Keratinocyte (primary cell): ENCODE measurements around the gene AKT1S1. TPM values are rescaled to one million over a fixed set of nuclear protein-coding genes. Genes with fewer than 3 reads are reported as not detected.

Source experiments
- DNase-seq: peaks from one replicate; pipeline ENCODE4 v3.0.0-alpha.2; 2011; ENCODE audit warnings: low read depth, missing footprints, low spot score
- FAIRE-seq: peaks from 2 replicates; lab custom pipeline; 2011; peaks lifted over from hg19 to GRCh38; lab: Jason Lieb, UNC
- H2AFZ ChIP-seq: 2 replicates; pipeline ENCODE4 v1.6.0; 2012; ENCODE audit warnings: low read length, control low read depth, inconsistent platforms; ENCODE audit not compliant: control insufficient read depth
- H3K27ac ChIP-seq: 2 replicates; pipeline ENCODE4 v1.5.1; 2011; ENCODE audit warnings: low read length; ENCODE audit not compliant: control insufficient read depth, insufficient read depth
- H3K27me3 ChIP-seq: 3 replicates; pipeline ENCODE4 v1.6.0; 2011; ENCODE audit warnings: low read length; ENCODE audit not compliant: control insufficient read depth, insufficient read depth; ENCODE audit errors: extremely low read depth
- H3K36me3 ChIP-seq, 2 experiments: 2 replicates in 1 of 2; 3 replicates in 1 of 2; pipeline ENCODE4 v1.5.1; 2011; ENCODE audit warnings: low read length in 2 of 2, mild to moderate bottlenecking in 1 of 2; ENCODE audit not compliant: control insufficient read depth in 2 of 2, insufficient read depth in 2 of 2; ENCODE audit errors: extremely low read depth in 1 of 2
- H3K4me1 ChIP-seq: 3 replicates; pipeline ENCODE4 v1.5.1; 2011; ENCODE audit warnings: low read length; ENCODE audit not compliant: control insufficient read depth, insufficient read depth; ENCODE audit errors: extremely low read depth
- H3K4me2 ChIP-seq: 3 replicates; pipeline ENCODE4 v1.6.0; 2011; ENCODE audit warnings: low read depth, low read length; ENCODE audit not compliant: control insufficient read depth, insufficient read depth; ENCODE audit errors: extremely low read depth
- H3K4me3 ChIP-seq, 3 experiments: fragments of 200-600 bp in 1 of 3; sonication (generic) in 1 of 3; 2 replicates in 2 of 3; 3 replicates in 1 of 3; pipeline ENCODE4 v1.5.1; 2011 to 2016; ENCODE audit warnings: low read length in 3 of 3, mild to moderate bottlenecking in 3 of 3, control low read depth in 2 of 3, inconsistent platforms in 1 of 3, low read depth in 1 of 3, mixed read lengths in 1 of 3, mixed run types in 1 of 3, moderate library complexity in 1 of 3; ENCODE audit not compliant: control insufficient read depth in 2 of 3, insufficient read depth in 2 of 3; ENCODE audit errors: extremely low read depth in 1 of 3
- H3K79me2 ChIP-seq: 2 replicates; pipeline ENCODE4 v1.6.0; 2012; ENCODE audit warnings: low read length; ENCODE audit not compliant: control insufficient read depth, insufficient read depth
- H3K9ac ChIP-seq: 3 replicates; pipeline ENCODE4 v1.6.0; 2011; ENCODE audit warnings: low read length; ENCODE audit not compliant: control insufficient read depth, insufficient read depth; ENCODE audit errors: extremely low read depth
- H3K9me1 ChIP-seq: 3 replicates; pipeline ENCODE4 v1.6.0; 2011; ENCODE audit warnings: low read length; ENCODE audit not compliant: control insufficient read depth, insufficient read depth; ENCODE audit errors: extremely low read depth
- H3K9me3 ChIP-seq: 2 replicates; pipeline ENCODE4 v1.5.1; 2012; ENCODE audit warnings: low read depth, low read length; ENCODE audit not compliant: control insufficient read depth
- H4K20me1 ChIP-seq: 3 replicates; pipeline ENCODE4 v1.6.0; 2011; ENCODE audit warnings: low read length; ENCODE audit not compliant: control insufficient read depth, insufficient read depth; ENCODE audit errors: extremely low read depth
- CTCF ChIP-seq, 3 experiments: IDR thresholded peaks in 1 of 3; conservative IDR thresholded peaks in 1 of 3; optimal IDR thresholded peaks in 1 of 3; 2 replicates in 2 of 3; 3 replicates in 1 of 3; pipeline versions ENCODE3 to v1.5.1; 2011; ENCODE audit warnings: low read length in 3 of 3, mild to moderate bottlenecking in 3 of 3, moderate library complexity in 2 of 3, control low read depth in 1 of 3, inconsistent platforms in 1 of 3; ENCODE audit not compliant: insufficient read depth in 2 of 3; ENCODE audit errors: extremely low read depth in 1 of 3
- EZH2 ChIP-seq: IDR thresholded peaks from one replicate; pipeline ENCODE4 v1.6.1; 2012; ENCODE audit warnings: inconsistent platforms, mild to moderate bottlenecking, low read length, moderate library complexity
- dilution Hi-C: fragments of 300-500 bp; cut with MboI; formaldehyde crosslinking; loops from one replicate; pipeline ENCODE4 v1.7.0; 2020; ENCODE audit warnings: low sequenced_read_pairs; ENCODE audit not compliant: extremely low pct_ligation_motif_present
- polyA plus RNA-seq, 5 experiments: library from polyadenylated mRNA; depleted of rRNA in 3 of 5; stranded (reverse) in 3 of 5; stranded (forward) in 1 of 5; unstranded in 1 of 5; fragments of >200 nt; gene quantifications; 1 replicate in 1 of 5; 2 replicates in 3 of 5; 3 replicates in 1 of 5; pipeline versions ENCODE4 v1.2.1 to v1.2.3, GENCODE V29; 2011 to 2012; ENCODE audit warnings: missing spikeins in 2 of 5, low read depth in 1 of 5, low replicate concordance in 1 of 5

The AKT1S1 gene
- polyA plus RNA-seq, 1 donor (not counting 4 experiments of a cell fraction or from before 2014, with no cell fraction given), result 27.2 TPM

DNA sequence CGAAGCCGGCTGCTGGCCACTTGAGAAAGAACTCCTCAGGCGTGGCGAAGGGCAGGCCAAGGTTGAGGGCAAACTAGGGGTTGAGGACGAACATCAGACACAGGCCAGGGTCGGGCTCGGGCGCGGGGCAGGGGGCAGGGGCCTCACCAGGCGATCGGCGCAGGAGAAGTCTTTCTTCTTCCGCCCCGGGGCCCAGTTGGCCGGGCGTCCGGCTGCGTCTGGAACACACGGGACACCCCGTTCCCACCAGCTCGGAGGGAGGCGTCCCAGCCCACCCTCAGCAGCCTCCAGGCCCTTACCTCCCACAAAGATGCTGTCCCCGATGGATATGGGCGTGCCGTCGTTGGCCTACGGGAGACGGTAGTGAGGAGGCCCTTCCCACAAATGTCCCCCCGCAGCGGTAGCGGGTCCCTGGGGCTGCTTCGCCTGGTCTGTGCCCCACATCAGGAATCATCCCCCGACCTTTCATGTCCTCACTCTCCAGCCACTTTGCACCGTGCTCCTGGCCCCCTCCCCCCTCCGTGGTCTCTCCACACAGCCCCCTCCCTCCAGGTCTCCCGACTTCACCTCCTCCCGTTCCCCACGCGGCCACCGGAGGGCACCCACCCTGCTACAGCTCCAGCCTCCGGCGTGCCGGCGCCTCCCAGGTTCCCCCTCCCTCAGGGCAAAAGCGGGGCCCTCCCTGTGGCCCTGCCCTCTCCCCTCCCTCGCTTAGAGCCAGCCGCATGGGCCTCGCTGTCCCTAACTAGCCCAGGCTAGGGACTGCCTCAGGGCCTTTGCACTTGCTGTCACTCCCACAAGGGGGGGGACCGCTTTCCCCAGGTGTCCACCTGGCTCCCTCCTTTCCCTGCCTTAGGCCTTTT lies 14.5 kb downstream of the AKT1S1 start:
- no peaks in the 10 kb centered on the region for H3K27me3 ChIP-seq
- DNase-seq (no peak), FAIRE-seq (no peak)
- peaks cover 23% of the 10 kb centered on the region for H3K4me1 ChIP-seq
- H3K9ac ChIP-seq, result no peak overlapping the region
- dilution Hi-C loops, result no loop called here
- peaks cover 21 to 50% of the 10 kb centered on the region in 2 experiments for H3K36me3 ChIP-seq
- no peak for TF ChIP-seq EZH2
- TF ChIP-seq CTCF (optimal IDR thresholded peaks at IDR 0.05 in 1 of 3, IDR thresholded peaks at IDR 0.05 in 1 of 3, conservative IDR thresholded peaks at IDR 0.05 in 1 of 3; ENCODE audit: extremely low read depth in 1 of 3, insufficient read depth in 2 of 3, low read length in 3 of 3), result peak in 2 of 3 experiments; percentile 11 to 41
- H4K20me1 ChIP-seq, result peaks cover 11% of the 10 kb centered on the region
- no peak overlapping the region for H3K27ac ChIP-seq
- H3K4me3 ChIP-seq, result no peak overlapping the region
- H3K79me2 ChIP-seq, result peaks cover 37% of the 10 kb centered on the region
- H3K9me3 ChIP-seq, result no peaks in the 10 kb centered on the region
- H3K4me2 ChIP-seq, result no peak overlapping the region
- no peaks in the 10 kb centered on the region for H3K9me1 ChIP-seq
- no peak overlapping the region for H2AFZ ChIP-seq

DNA sequence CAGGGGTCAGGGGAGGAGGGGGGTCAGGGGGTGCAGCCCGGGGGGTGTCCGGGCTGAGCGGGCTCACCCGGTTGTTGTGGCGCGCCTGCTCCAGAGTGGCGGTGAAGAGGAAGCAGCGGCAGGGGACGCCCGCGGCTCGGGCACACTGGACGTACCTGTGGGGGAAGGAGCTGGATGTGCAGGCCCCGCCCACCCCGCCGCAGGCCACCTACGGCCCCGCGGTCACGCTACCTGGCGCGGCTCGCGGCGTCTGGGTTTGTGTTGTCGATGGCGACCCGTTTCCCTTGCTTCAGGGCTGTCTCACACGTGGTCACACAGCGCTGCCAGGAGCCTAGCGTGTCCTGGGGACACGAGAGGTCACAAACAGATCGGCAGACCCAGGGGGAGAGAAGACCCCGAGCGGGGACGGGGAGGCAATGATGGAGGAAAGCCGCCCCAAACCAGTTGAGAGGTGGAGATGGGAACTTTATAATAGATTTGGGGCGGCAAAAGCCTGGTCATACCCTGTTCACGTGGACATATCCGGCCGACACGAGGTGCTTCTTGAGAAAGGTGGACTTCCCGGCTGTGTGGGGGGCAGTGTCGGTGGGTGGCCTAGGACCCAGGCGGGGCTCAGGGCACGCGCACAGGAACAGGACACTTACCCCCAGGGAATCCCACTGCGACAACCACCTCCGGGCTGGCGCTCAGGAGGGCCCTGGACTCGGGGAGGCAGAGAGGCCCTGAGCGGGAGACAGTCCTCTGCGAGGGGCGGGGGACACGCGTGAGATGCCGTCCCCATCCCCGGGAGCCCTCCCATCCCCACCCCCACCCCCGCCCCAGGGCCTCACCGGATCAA lies 15.4 kb downstream of the AKT1S1 start:
- TF ChIP-seq EZH2, result no peak
- TF ChIP-seq CTCF (optimal IDR thresholded peaks at IDR 0.05 in 1 of 3, IDR thresholded peaks at IDR 0.05 in 1 of 3, conservative IDR thresholded peaks at IDR 0.05 in 1 of 3; ENCODE audit: extremely low read depth in 1 of 3, insufficient read depth in 2 of 3, low read length in 3 of 3), result no peak
- Histone ChIP-seq H2AFZ (no peak overlapping the region), H3K4me1 (peaks cover 23% of the 10 kb centered on the region), H3K9ac (no peak overlapping the region), H3K4me2 (no peak overlapping the region), H4K20me1 (peaks cover 11% of the 10 kb centered on the region), H3K79me2 (peaks cover 36% of the 10 kb centered on the region), H3K27me3 (no peaks in the 10 kb centered on the region), H3K27ac (no peak overlapping the region), H3K9me1 (no peaks in the 10 kb centered on the region), H3K36me3 (peaks cover 26 to 52% of the 10 kb centered on the region in 2 experiments), H3K9me3 (no peaks in the 10 kb centered on the region), H3K4me3 (no peak overlapping the region)
- FAIRE-seq, result no peak
- DNase-seq, result no peak
- dilution Hi-C loops, result no loop called here
